SK-N-SH (cell line): ENCODE results near the gene WWOX. TPM values are rescaled to one million over a fixed set of nuclear protein-coding genes. Genes with fewer than 3 reads are reported as not detected.

Experiments
- CTCF ChIA-PET: fragments of 300-600, 350-600 bp; formaldehyde crosslinking; extraction: SDS; loops from one replicate; lab custom pipeline; 2021; lab: Yijun Ruan, JAX
- POLR2A ChIA-PET: fragments of 350-600 bp; sonication (Branson Sonifier 250); formaldehyde crosslinking; extraction: SDS; loops from one replicate; lab custom pipeline; 2020; ENCODE audit warnings: antibody characterized with exemption, inconsistent platforms; lab: Yijun Ruan, JAX
- DNase-seq: peaks from one replicate; pipeline ENCODE4 v3.0.0; 2012
- H2AFZ ChIP-seq: fragments of 200-600 bp; sonication (generic); 2 replicates; pipeline ENCODE4 v1.8.1; 2016; ENCODE audit warnings: antibody characterized with exemption, mild to moderate bottlenecking, low read depth
- H3F3A ChIP-seq: fragments of 200-600 bp; sonication (generic); replicated peaks from 2 replicates; pipeline ENCODE3; 2016; ENCODE audit warnings: antibody characterized with exemption, mild to moderate bottlenecking; ENCODE audit not compliant: insufficient read depth
- H3K27ac ChIP-seq, 2 experiments: fragments of 200-500 bp in 1 of 2; fragments of 200-600 bp in 1 of 2; sonication (Bioruptor generic) in 1 of 2; sonication (generic), shearing (Covaris generic) in 1 of 2; 2 replicates each; pipeline versions ENCODE4 v1.5.1 to v1.6.1; 2014 to 2016; ENCODE audit warnings: low read depth in 2 of 2, inconsistent platforms in 1 of 2, low read length in 1 of 2, mild to moderate bottlenecking in 1 of 2, mixed read lengths in 1 of 2
- H3K27me3 ChIP-seq: fragments of 200-600 bp; sonication (generic), shearing (Covaris generic); 2 replicates; pipeline ENCODE4 v1.6.1; 2016; ENCODE audit warnings: mixed run types; ENCODE audit not compliant: insufficient read depth
- H3K36me3 ChIP-seq, 2 experiments: fragments of 200-500 bp in 1 of 2; fragments of 200-600 bp in 1 of 2; sonication (Bioruptor generic) in 1 of 2; sonication (generic) in 1 of 2; replicated peaks in 1 of 2; 2 replicates each; pipeline versions ENCODE3 to v1.5.1; 2014 to 2016; ENCODE audit warnings: low read length in 1 of 2, mild to moderate bottlenecking in 1 of 2; ENCODE audit not compliant: insufficient read depth in 2 of 2, control insufficient read depth in 1 of 2
- H3K4me1 ChIP-seq, 2 experiments: fragments of 200-500 bp in 1 of 2; fragments of 200-600 bp in 1 of 2; sonication (Bioruptor generic) in 1 of 2; sonication (generic), shearing (Covaris generic) in 1 of 2; 2 replicates each; pipeline versions ENCODE4 v1.5.1 to v1.6.1; 2014 to 2016; ENCODE audit warnings: low read depth in 1 of 2, low read length in 1 of 2, mixed run types in 1 of 2; ENCODE audit not compliant: insufficient read depth in 2 of 2, control insufficient read depth in 1 of 2
- H3K4me2 ChIP-seq: fragments of 200-600 bp; sonication (generic), shearing (Covaris generic); 2 replicates; pipeline ENCODE4 v1.6.1; 2017; ENCODE audit warnings: mixed run types
- H3K4me3 ChIP-seq, 2 experiments: fragments of 200-500 bp in 1 of 2; fragments of 200-600 bp in 1 of 2; sonication (Bioruptor generic) in 1 of 2; sonication (generic), shearing (Covaris generic) in 1 of 2; 2 replicates each; pipeline versions ENCODE4 v1.5.1 to v1.8.1; 2014 to 2016; ENCODE audit warnings: low read depth in 2 of 2, inconsistent platforms in 1 of 2, low read length in 1 of 2, mild to moderate bottlenecking in 1 of 2, mixed read lengths in 1 of 2, moderate library complexity in 1 of 2
- H3K79me2 ChIP-seq: fragments of 200-600 bp; sonication (generic); 2 replicates; pipeline ENCODE4 v1.8.1; 2017; ENCODE audit warnings: mild to moderate bottlenecking; ENCODE audit not compliant: insufficient read depth
- H3K9ac ChIP-seq: fragments of 200-600 bp; sonication (generic); 2 replicates; pipeline ENCODE4 v1.6.1; 2017; ENCODE audit warnings: mixed run types
- H3K9me2 ChIP-seq: fragments of 200-600 bp; sonication (generic); 2 replicates; pipeline ENCODE4 v1.6.1; 2017; ENCODE audit warnings: mixed run types
- H3K9me3 ChIP-seq: fragments of 200-600 bp; sonication (generic); 2 replicates; pipeline ENCODE4 v1.6.1; 2017; ENCODE audit warnings: mixed run types, mild to moderate bottlenecking, moderate library complexity
- H4K20me1 ChIP-seq: fragments of 200-600 bp; sonication (generic); 2 replicates; pipeline ENCODE4 v1.6.1; 2017; ENCODE audit warnings: mild to moderate bottlenecking, mixed run types; ENCODE audit not compliant: insufficient read depth
- CHD2 ChIP-seq: fragments of 150-350 bp; IDR thresholded peaks from 2 replicates; pipeline ENCODE4 v1.6.1; 2018; ENCODE audit warnings: low read length; ENCODE audit not compliant: partially characterized antibody
- ELF1 ChIP-seq: IDR thresholded peaks from 2 replicates; pipeline ENCODE4 v1.4.0; 2012
- FOXM1 ChIP-seq: IDR thresholded peaks from 2 replicates; pipeline ENCODE4 v1.4.0; 2012; ENCODE audit warnings: low read depth, mild to moderate bottlenecking
- GATA2 ChIP-seq: sonication (generic); formaldehyde crosslinking; IDR thresholded peaks from 2 replicates; pipeline ENCODE4 v1.5.0; 2020; ENCODE audit warnings: mild to moderate bottlenecking, missing genetic modification reagents
- IRF3 ChIP-seq: fragments of 150-350 bp; IDR thresholded peaks from 2 replicates; pipeline ENCODE4 v1.6.1; 2016; ENCODE audit warnings: mild to moderate bottlenecking, low read depth, low read length
- MAX ChIP-seq: IDR thresholded peaks from 2 replicates; pipeline ENCODE4 v1.4.0; 2012; ENCODE audit warnings: low read depth
- MEF2A ChIP-seq: IDR thresholded peaks from 2 replicates; pipeline ENCODE4 v1.4.0; 2012; ENCODE audit warnings: low read depth, borderline replicate concordance
- NRF1 ChIP-seq: IDR thresholded peaks from 2 replicates; pipeline ENCODE4 v1.6.1; 2012; ENCODE audit warnings: low read depth, mild to moderate bottlenecking, low read length
- PBX3 ChIP-seq: IDR thresholded peaks from 2 replicates; pipeline ENCODE4; 2012
- POLR2AphosphoS5 ChIP-seq: IDR thresholded peaks from 2 replicates; pipeline ENCODE4 v1.6.1; 2012; ENCODE audit warnings: low read depth, low read length
- RCOR1 ChIP-seq: fragments of 150-350 bp; IDR thresholded peaks from 2 replicates; pipeline ENCODE4 v1.6.1; 2017; ENCODE audit warnings: antibody characterized with exemption, low read length
- SIN3A ChIP-seq: IDR thresholded peaks from 2 replicates; pipeline ENCODE4 v1.6.1; 2012; ENCODE audit warnings: low read depth, mild to moderate bottlenecking, low read length, moderate library complexity, borderline replicate concordance
- SMC3 ChIP-seq: IDR thresholded peaks from 2 replicates; pipeline ENCODE4 v1.6.1; 2012; ENCODE audit warnings: low read depth, low read length, improper control_type of control experiment
- USF1 ChIP-seq: IDR thresholded peaks from 2 replicates; pipeline ENCODE4 v1.4.0; 2012; ENCODE audit warnings: low read depth, borderline replicate concordance
- YY1 ChIP-seq: IDR thresholded peaks from 2 replicates; pipeline ENCODE4 v1.4.0; 2012; ENCODE audit warnings: low read depth, mild to moderate bottlenecking
- WGBS: methylation state at CpG from one replicate; pipeline ENCODE4 v1.1.6; 2017; ENCODE audit warnings: low lambda C conversion rate; 5-methylcytosine and 5-hydroxymethylcytosine counted together
- polyA plus RNA-seq, 3 experiments: library from polyadenylated mRNA; depleted of rRNA; stranded (reverse); fragments of >200 nt; gene quantifications; 2 replicates each; pipeline ENCODE4 v1.2.3, GENCODE V29; 2012
- TF ChIP-seq, protein P1 (sequence below): fragments of 150-350 bp; IDR thresholded peaks from 2 replicates; pipeline ENCODE4 v1.6.1; 2017; ENCODE audit warnings: antibody characterized with exemption, low read length, low read depth, borderline replicate concordance
- TF ChIP-seq, protein P2 (sequence below): IDR thresholded peaks from 2 replicates; pipeline ENCODE4 v1.6.1; 2012; ENCODE audit warnings: mild to moderate bottlenecking, low read depth, low read length, moderate library complexity
- TF ChIP-seq, protein P3 (sequence below): IDR thresholded peaks from 2 replicates; pipeline ENCODE4 v1.4.0; 2012; ENCODE audit warnings: low read depth, borderline replicate concordance

WWOX gene
- polyA plus RNA-seq, 1 of the 3 experiments (the other 2 are of a cell fraction), result 10.8 TPM

- ChIA-PET POLR2A (no interaction called here), CTCF (no interaction called here)
- Histone ChIP-seq H3K27me3 (no peaks in the 10 kb centered on the region), H3K79me2 (no peaks in the 10 kb centered on the region), H3K4me2 (no peak overlapping the region), H3K4me1 (no peaks in the 10 kb centered on the region), H3K36me3 (no peaks in the 10 kb centered on the region), H3F3A (no peaks in the 10 kb centered on the region), H3K9me3 (no peaks in the 10 kb centered on the region), H3K9me2 (no peaks in the 10 kb centered on the region), H3K9ac (no peak overlapping the region), H3K4me3 (no peak overlapping the region), H2AFZ (no peak overlapping the region), H3K27ac (no peak overlapping the region), H4K20me1 (no peaks in the 10 kb centered on the region)
- TF ChIP-seq YY1 (no peak), IRF3 (no peak), MAX (no peak)
- TF ChIP-seq, protein P1, sequence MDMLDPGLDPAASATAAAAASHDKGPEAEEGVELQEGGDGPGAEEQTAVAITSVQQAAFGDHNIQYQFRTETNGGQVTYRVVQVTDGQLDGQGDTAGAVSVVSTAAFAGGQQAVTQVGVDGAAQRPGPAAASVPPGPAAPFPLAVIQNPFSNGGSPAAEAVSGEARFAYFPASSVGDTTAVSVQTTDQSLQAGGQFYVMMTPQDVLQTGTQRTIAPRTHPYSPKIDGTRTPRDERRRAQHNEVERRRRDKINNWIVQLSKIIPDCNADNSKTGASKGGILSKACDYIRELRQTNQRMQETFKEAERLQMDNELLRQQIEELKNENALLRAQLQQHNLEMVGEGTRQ, result no peak
- no peak for DNase-seq
- WGBS, result 88% methylated on average over 6 of the region's 6 CpGs
These were observed 366.3 kb downstream of the WWOX start for GRCh38 chr16:78465730-78466129.

DNA sequence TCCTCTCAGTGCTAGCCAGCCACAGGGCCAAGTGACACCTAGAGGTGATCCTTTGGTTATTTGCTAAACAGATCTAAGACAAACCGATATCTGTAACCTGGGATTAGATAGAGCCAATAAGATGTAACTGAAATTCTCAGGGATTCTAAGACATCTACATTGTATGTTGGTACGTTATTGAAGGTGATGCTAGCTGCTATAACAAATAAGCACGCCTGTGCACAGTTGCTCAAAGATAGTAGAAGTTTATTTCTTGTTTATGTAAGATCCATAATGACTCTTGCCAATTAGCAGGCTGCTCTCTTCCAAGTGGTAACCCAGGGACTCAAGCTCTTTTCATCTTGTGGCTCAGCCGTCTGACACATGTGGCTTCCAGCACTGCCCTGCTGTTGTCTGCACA lies 370.3 kb downstream of the WWOX start:
- no peaks in the 10 kb centered on the region for H3K36me3 ChIP-seq
- no peaks in the 10 kb centered on the region for H3K9me3 ChIP-seq
- H3K27me3 ChIP-seq, result no peaks in the 10 kb centered on the region
- H3K9me2 ChIP-seq, result no peaks in the 10 kb centered on the region
- DNase-seq, result no peak
- H3K4me1 ChIP-seq, result no peaks in the 10 kb centered on the region
- CTCF ChIA-PET, result interaction anchor here (3.1 kb wide), 1 partner anchor 9 kb away, joined by 11 read pairs; no protein-coding TSS in a partner anchor
- no peaks in the 10 kb centered on the region for H4K20me1 ChIP-seq
- no peaks in the 10 kb centered on the region for H3K79me2 ChIP-seq
- no peak overlapping the region for H2AFZ ChIP-seq
- H3K9ac ChIP-seq, result no peak overlapping the region
- no peaks in the 10 kb centered on the region for H3F3A ChIP-seq
- H3K4me2 ChIP-seq, result no peak overlapping the region
- H3K27ac ChIP-seq, result no peak overlapping the region
- WGBS, result 62% methylated on average over 4 of the region's 4 CpGs
- no peak overlapping the region for H3K4me3 ChIP-seq
- POLR2A ChIA-PET, result no interaction called here
- TF ChIP-seq ELF1 (no peak), MEF2A (no peak), SIN3A (no peak), PBX3 (no peak), RCOR1 (no peak), POLR2AphosphoS5 (no peak), USF1 (no peak), NRF1 (no peak), SMC3 (no peak), FOXM1 (no peak), GATA2 (CRISPR knock-in tag) (no peak), YY1 (no peak), CHD2 (no peak)
- TF ChIP-seq, protein P2, sequence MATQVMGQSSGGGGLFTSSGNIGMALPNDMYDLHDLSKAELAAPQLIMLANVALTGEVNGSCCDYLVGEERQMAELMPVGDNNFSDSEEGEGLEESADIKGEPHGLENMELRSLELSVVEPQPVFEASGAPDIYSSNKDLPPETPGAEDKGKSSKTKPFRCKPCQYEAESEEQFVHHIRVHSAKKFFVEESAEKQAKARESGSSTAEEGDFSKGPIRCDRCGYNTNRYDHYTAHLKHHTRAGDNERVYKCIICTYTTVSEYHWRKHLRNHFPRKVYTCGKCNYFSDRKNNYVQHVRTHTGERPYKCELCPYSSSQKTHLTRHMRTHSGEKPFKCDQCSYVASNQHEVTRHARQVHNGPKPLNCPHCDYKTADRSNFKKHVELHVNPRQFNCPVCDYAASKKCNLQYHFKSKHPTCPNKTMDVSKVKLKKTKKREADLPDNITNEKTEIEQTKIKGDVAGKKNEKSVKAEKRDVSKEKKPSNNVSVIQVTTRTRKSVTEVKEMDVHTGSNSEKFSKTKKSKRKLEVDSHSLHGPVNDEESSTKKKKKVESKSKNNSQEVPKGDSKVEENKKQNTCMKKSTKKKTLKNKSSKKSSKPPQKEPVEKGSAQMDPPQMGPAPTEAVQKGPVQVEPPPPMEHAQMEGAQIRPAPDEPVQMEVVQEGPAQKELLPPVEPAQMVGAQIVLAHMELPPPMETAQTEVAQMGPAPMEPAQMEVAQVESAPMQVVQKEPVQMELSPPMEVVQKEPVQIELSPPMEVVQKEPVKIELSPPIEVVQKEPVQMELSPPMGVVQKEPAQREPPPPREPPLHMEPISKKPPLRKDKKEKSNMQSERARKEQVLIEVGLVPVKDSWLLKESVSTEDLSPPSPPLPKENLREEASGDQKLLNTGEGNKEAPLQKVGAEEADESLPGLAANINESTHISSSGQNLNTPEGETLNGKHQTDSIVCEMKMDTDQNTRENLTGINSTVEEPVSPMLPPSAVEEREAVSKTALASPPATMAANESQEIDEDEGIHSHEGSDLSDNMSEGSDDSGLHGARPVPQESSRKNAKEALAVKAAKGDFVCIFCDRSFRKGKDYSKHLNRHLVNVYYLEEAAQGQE, result no peak
- TF ChIP-seq, protein P3, sequence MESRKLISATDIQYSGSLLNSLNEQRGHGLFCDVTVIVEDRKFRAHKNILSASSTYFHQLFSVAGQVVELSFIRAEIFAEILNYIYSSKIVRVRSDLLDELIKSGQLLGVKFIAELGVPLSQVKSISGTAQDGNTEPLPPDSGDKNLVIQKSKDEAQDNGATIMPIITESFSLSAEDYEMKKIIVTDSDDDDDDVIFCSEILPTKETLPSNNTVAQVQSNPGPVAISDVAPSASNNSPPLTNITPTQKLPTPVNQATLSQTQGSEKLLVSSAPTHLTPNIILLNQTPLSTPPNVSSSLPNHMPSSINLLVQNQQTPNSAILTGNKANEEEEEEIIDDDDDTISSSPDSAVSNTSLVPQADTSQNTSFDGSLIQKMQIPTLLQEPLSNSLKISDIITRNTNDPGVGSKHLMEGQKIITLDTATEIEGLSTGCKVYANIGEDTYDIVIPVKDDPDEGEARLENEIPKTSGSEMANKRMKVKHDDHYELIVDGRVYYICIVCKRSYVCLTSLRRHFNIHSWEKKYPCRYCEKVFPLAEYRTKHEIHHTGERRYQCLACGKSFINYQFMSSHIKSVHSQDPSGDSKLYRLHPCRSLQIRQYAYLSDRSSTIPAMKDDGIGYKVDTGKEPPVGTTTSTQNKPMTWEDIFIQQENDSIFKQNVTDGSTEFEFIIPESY, result no peak
